Measurements from ENCODE around the gene SIRPB2. TPM values are rescaled to one million over a fixed set of nuclear protein-coding genes. Genes with fewer than 3 reads are reported as not detected.

The SIRPB2 gene
- total and polyA plus RNA-seq, 10 of the 15 experiments (the other 5 are each of a cell fraction or from before 2014, with no cell fraction given), result not detected

GRCh38 chr20:1508574-1508973, 17.4 kb upstream of the SIRPB2 start:
- no peaks in the 10 kb centered on the region for H4K20me1 ChIP-seq (ENCODE audit: control insufficient read depth, insufficient read depth)
- 0 out of 2 replicates have a peak, but pooled peaks cover 3% of the 10 kb centered on the region for H3K4me1 ChIP-seq (ENCODE audit: control insufficient read depth, insufficient read depth, low read length)
- no peak overlapping the region for H3K9ac ChIP-seq (ENCODE audit: control insufficient read depth, insufficient read depth, low read length)
- H2AFZ ChIP-seq (ENCODE audit: control insufficient read depth, low read depth, low read length), result no peak overlapping the region
- DNase-seq (ENCODE audit: low read depth, low spot score) (no peak), ATAC-seq (no peak), FAIRE-seq (no peak)
- ChIA-PET CTCF (interaction anchor here (0.6 to 7.6 kb wide), 26 partner anchors 8 to 272 kb away, joined by 3 to 66 read pairs (median 4); partner anchors contain the start of genes SIRPB1 and SIRPD), RAD21 (ENCODE audit: unreplicated experiment) (interaction anchor here (1.0 to 5.6 kb wide), 12 partner anchors 11 to 268 kb away, joined by 3 to 44 read pairs (median 4); no protein-coding TSS in a partner anchor), SMC1A (ENCODE audit: uncharacterized antibody, unreplicated experiment) (interaction anchor here (0.7 to 11.1 kb wide), 19 partner anchors 9 to 268 kb away, joined by 3 to 138 read pairs (median 6); no protein-coding TSS in a partner anchor), POLR2A (interaction anchor here (1.4 kb wide), 1 partner anchor 268 kb away, joined by 3 read pairs; no protein-coding TSS in a partner anchor)
- in situ Hi-C loops (cut with MboI), result no loop called here
- H3K27ac ChIP-seq (ENCODE audit: control insufficient read depth, insufficient read depth), result no peak overlapping the region
- H3K27me3 ChIP-seq (replicated peaks in 1 of 2; ENCODE audit: control insufficient read depth in 2 of 2, insufficient read depth in 2 of 2, low read length in 1 of 2), result peaks cover 0 to 8% of the 10 kb centered on the region in 2 experiments; a peak in 1 of 4 replicates
- TF ChIP-seq NFXL1 (IDR thresholded peaks at IDR 0.05; ENCODE audit: borderline replicate concordance) (no peak), MEF2A (IDR thresholded peaks at IDR 0.05; ENCODE audit: insufficient read depth, low read depth, low read length) (no peak), NR2C2 (IDR thresholded peaks at IDR 0.05; ENCODE audit: borderline replicate concordance, control insufficient read depth, insufficient read length, low read depth) (no peak), HSF1 (IDR thresholded peaks at IDR 0.05; ENCODE audit: low read depth, low read length) (no peak), ELK1 (IDR thresholded peaks at IDR 0.05; ENCODE audit: low read depth, low read length) (no peak), FOXK2 (IDR thresholded peaks at IDR 0.05) (no peak), TCF12 (IDR thresholded peaks at IDR 0.05; ENCODE audit: low read depth, low read length) (no peak), LARP7 (IDR thresholded peaks at IDR 0.05) (no peak), CBX3 (IDR thresholded peaks at IDR 0.05; ENCODE audit: borderline replicate concordance, low read depth) (no peak), PAX8 (IDR thresholded peaks at IDR 0.05) (no peak)
- no peak overlapping the region for H3K4me2 ChIP-seq (ENCODE audit: control insufficient read depth, insufficient read depth)
- intact Hi-C loops (cut with micrococcal nuclease; ENCODE audit: unreplicated experiment), result loop anchor here (5.0 kb wide), 1 partner anchor 124 kb away; no protein-coding TSS in a partner anchor
- no peaks in the 10 kb centered on the region for H3K79me2 ChIP-seq (ENCODE audit: control insufficient read depth, insufficient read depth, low read length)
- H3K9me3 ChIP-seq (replicated peaks; ENCODE audit: control insufficient read depth, insufficient read depth, low read length), result peaks cover 6% of the 10 kb centered on the region; the same call in 2 of the 3 replicates
- no peak overlapping the region for H3K4me3 ChIP-seq
- H3K36me3 ChIP-seq (ENCODE audit: control insufficient read depth in 2 of 2, insufficient read depth in 2 of 2, low read length in 1 of 2), result no peaks in the 10 kb centered on the region
- BruUV-seq (replicated peaks), result no TSS peak

All from GM12878 (cell line).